Activated CD4-positive, alpha-beta T cell treated with anti-CD3 and anti-CD28 coated beads, Interleukin-2, amount 10 ng/mL, durations not matched to agents 24 days and 14 days (primary cell): ENCODE data around the gene TMEM140. TPM values are rescaled to one million over a fixed set of nuclear protein-coding genes. Genes with fewer than 3 reads are reported as not detected.

Experiments
- DNase-seq: peaks from one replicate; pipeline ENCODE4 v3.0.0; 2022
- H3K27ac Mint-ChIP-seq: one replicate; pipeline ENCODE4 v1.8.0; 2022; ENCODE audit warnings: mild to moderate bottlenecking, mixed read lengths
- H3K27me3 Mint-ChIP-seq: one replicate; pipeline ENCODE4 v1.8.0; 2022; ENCODE audit warnings: mixed read lengths
- H3K36me3 Mint-ChIP-seq: one replicate; pipeline ENCODE4 v1.8.0; 2022; ENCODE audit warnings: low read depth, mild to moderate bottlenecking, mixed read lengths
- H3K4me1 Mint-ChIP-seq: one replicate; pipeline ENCODE4 v1.8.0; 2021; ENCODE audit warnings: mixed read lengths
- H3K4me3 Mint-ChIP-seq: one replicate; pipeline ENCODE4 v1.8.0; 2022; ENCODE audit warnings: mild to moderate bottlenecking, moderate library complexity, mixed read lengths
- H3K9me3 Mint-ChIP-seq: one replicate; pipeline ENCODE4 v1.8.0; 2021; ENCODE audit warnings: mixed read lengths
- intact Hi-C: fragments of 100-400 bp; cut with micrococcal nuclease; formaldehyde crosslinking; loops from one replicate; pipeline ENCODE4 v1.15.1; 2023
- total RNA-seq: library from RNA; stranded (reverse); gene quantifications from 2 replicates; pipeline ENCODE4 v1.2.3, GENCODE V29; 2022

The TMEM140 gene
- total RNA-seq, 1 donor from 2014 or later: 2.2 TPM

GRCh38 chr7:135197906-135198655 lies 50.2 kb downstream of the TMEM140 start:
- H3K4me3 Mint-ChIP-seq: no peak overlapping the region
- H3K4me1 Mint-ChIP-seq: peaks cover 15% of the 10 kb centered on the region
- H3K9me3 Mint-ChIP-seq: no peaks in the 10 kb centered on the region
- peaks cover 47% of the 10 kb centered on the region for H3K36me3 Mint-ChIP-seq
- no peak for DNase-seq
- intact Hi-C loops: no loop called here
- peak overlapping the region; percentile 25 for H3K27ac Mint-ChIP-seq
- no peaks in the 10 kb centered on the region for H3K27me3 Mint-ChIP-seq

- H3K4me1 Mint-ChIP-seq: peaks cover 20% of the 10 kb centered on the region
- no peaks in the 10 kb centered on the region for H3K9me3 Mint-ChIP-seq
- no peak overlapping the region for H3K4me3 Mint-ChIP-seq
- no peak overlapping the region for H3K27ac Mint-ChIP-seq
- intact Hi-C loops: no loop called here
- DNase-seq: no peak
- no peaks in the 10 kb centered on the region for H3K27me3 Mint-ChIP-seq
- peaks cover 51% of the 10 kb centered on the region for H3K36me3 Mint-ChIP-seq
These were observed 51.6 kb downstream of the TMEM140 start for GRCh38 chr7:135199439-135199838.

GRCh38 chr7:135200821-135201331 lies 53.0 kb downstream of the TMEM140 start:
- peaks cover 51% of the 10 kb centered on the region for H3K36me3 Mint-ChIP-seq
- no peak for DNase-seq
- no peaks in the 10 kb centered on the region for H3K9me3 Mint-ChIP-seq
- H3K4me3 Mint-ChIP-seq: no peak overlapping the region
- H3K27ac Mint-ChIP-seq: no peak overlapping the region
- intact Hi-C loops: no loop called here
- H3K27me3 Mint-ChIP-seq: no peaks in the 10 kb centered on the region
- H3K4me1 Mint-ChIP-seq: peaks cover 24% of the 10 kb centered on the region

GRCh38 chr7:135201350-135201749 lies 53.5 kb downstream of the TMEM140 start:
- Mint-ChIP-seq H3K4me3 (no peak overlapping the region), H3K27me3 (no peaks in the 10 kb centered on the region), H3K4me1 (peaks cover 26% of the 10 kb centered on the region), H3K27ac (no peak overlapping the region), H3K36me3 (peaks cover 55% of the 10 kb centered on the region), H3K9me3 (no peaks in the 10 kb centered on the region)
- no peak for DNase-seq
- intact Hi-C loops: no loop called here

GRCh38 chr7:135204341-135204749 lies 56.5 kb downstream of the TMEM140 start:
- Mint-ChIP-seq H3K27ac (no peak overlapping the region), H3K9me3 (no peaks in the 10 kb centered on the region), H3K27me3 (no peaks in the 10 kb centered on the region), H3K4me3 (no peak overlapping the region), H3K4me1 (peaks cover 34% of the 10 kb centered on the region), H3K36me3 (peaks cover 49% of the 10 kb centered on the region)
- DNase-seq: no peak
- intact Hi-C loops: no loop called here

- Mint-ChIP-seq H3K4me3 (no peak overlapping the region), H3K27ac (no peak overlapping the region), H3K4me1 (peaks cover 35% of the 10 kb centered on the region), H3K36me3 (peaks cover 44% of the 10 kb centered on the region), H3K9me3 (no peaks in the 10 kb centered on the region), H3K27me3 (no peaks in the 10 kb centered on the region)
- intact Hi-C loops: no loop called here
- no peak for DNase-seq
These were observed 57.0 kb downstream of the TMEM140 start for GRCh38 chr7:135204876-135205275.

- H3K9me3 Mint-ChIP-seq: no peaks in the 10 kb centered on the region
- H3K4me1 Mint-ChIP-seq: peaks cover 43% of the 10 kb centered on the region
- intact Hi-C loops: no loop called here
- H3K36me3 Mint-ChIP-seq: peaks cover 44% of the 10 kb centered on the region
- no peaks in the 10 kb centered on the region for H3K27me3 Mint-ChIP-seq
- H3K4me3 Mint-ChIP-seq: no peak overlapping the region
- no peak for DNase-seq
- H3K27ac Mint-ChIP-seq: no peak overlapping the region
These were observed 58.0 kb downstream of the TMEM140 start for GRCh38 chr7:135205850-135206249.

GRCh38 chr7:135206941-135207391 lies 59.1 kb downstream of the TMEM140 start:
- no peak overlapping the region for H3K4me3 Mint-ChIP-seq

GRCh38 chr7:135207406-135208101 lies 59.7 kb downstream of the TMEM140 start:
- H3K9me3 Mint-ChIP-seq: no peaks in the 10 kb centered on the region
- H3K27ac Mint-ChIP-seq: peak overlapping the region; percentile 48
- intact Hi-C loops: no loop called here
- no peak for DNase-seq
- no peak overlapping the region for H3K4me3 Mint-ChIP-seq
- peaks cover 42% of the 10 kb centered on the region for H3K4me1 Mint-ChIP-seq
- no peaks in the 10 kb centered on the region for H3K27me3 Mint-ChIP-seq
- H3K36me3 Mint-ChIP-seq: peaks cover 32% of the 10 kb centered on the region

More at GRCh38 chr7:135206941-135207391, 59.1 kb downstream of the TMEM140 start:
- H3K36me3 Mint-ChIP-seq: peaks cover 37% of the 10 kb centered on the region
- intact Hi-C loops: no loop called here
- no peaks in the 10 kb centered on the region for H3K9me3 Mint-ChIP-seq
- peak overlapping the region; percentile 48 for H3K27ac Mint-ChIP-seq
- H3K27me3 Mint-ChIP-seq: no peaks in the 10 kb centered on the region
- no peak for DNase-seq
- H3K4me1 Mint-ChIP-seq: peaks cover 45% of the 10 kb centered on the region

- peaks cover 30% of the 10 kb centered on the region for H3K36me3 Mint-ChIP-seq
- H3K4me3 Mint-ChIP-seq: peak overlapping the region; percentile 4
- H3K4me1 Mint-ChIP-seq: peaks cover 40% of the 10 kb centered on the region
- H3K9me3 Mint-ChIP-seq: no peaks in the 10 kb centered on the region
- no peak for DNase-seq
- no peak overlapping the region for H3K27ac Mint-ChIP-seq
- H3K27me3 Mint-ChIP-seq: no peaks in the 10 kb centered on the region
- intact Hi-C loops: no loop called here
These were observed 60.4 kb downstream of the TMEM140 start for GRCh38 chr7:135208102-135208793.

GRCh38 chr7:135209225-135209834 lies 61.5 kb downstream of the TMEM140 start:
- no peak for DNase-seq
- Mint-ChIP-seq H3K27ac (no peak overlapping the region), H3K36me3 (peaks cover 21% of the 10 kb centered on the region), H3K4me3 (no peak overlapping the region), H3K27me3 (no peaks in the 10 kb centered on the region), H3K4me1 (peaks cover 35% of the 10 kb centered on the region), H3K9me3 (no peaks in the 10 kb centered on the region)
- intact Hi-C loops: no loop called here

GRCh38 chr7:135210888-135211178 lies 63.0 kb downstream of the TMEM140 start:
- Mint-ChIP-seq H3K4me3 (peak overlapping the region; percentile 95), H3K27me3 (no peaks in the 10 kb centered on the region), H3K4me1 (peaks cover 31% of the 10 kb centered on the region), H3K9me3 (no peaks in the 10 kb centered on the region), H3K27ac (peak overlapping the region; percentile 98), H3K36me3 (peaks cover 15% of the 10 kb centered on the region)
- intact Hi-C loops: loop anchor here (1.0 to 5.0 kb wide), 7 partner anchors 40 to 766 kb away; partner anchors contain the start of genes AGBL3, BPGM, CNOT4 and CYREN
- no peak for DNase-seq

- intact Hi-C loops: loop anchor here (1.0 to 5.0 kb wide), 7 partner anchors 41 to 766 kb away; partner anchors contain the start of genes AGBL3, BPGM, CNOT4 and CYREN
- H3K9me3 Mint-ChIP-seq: no peaks in the 10 kb centered on the region
These were observed 63.5 kb downstream of the TMEM140 start, which contains the start of gene WDR91 for GRCh38 chr7:135211179-135211945. WDR91 (minus strand) TSS chr7:135211526; CDS start chr7:135211502, 24 bp downstream.

More at GRCh38 chr7:135211179-135211945, 63.5 kb downstream of the TMEM140 start, which contains the start of gene WDR91:
- Mint-ChIP-seq H3K27me3 (no peaks in the 10 kb centered on the region), H3K36me3 (peaks cover 10% of the 10 kb centered on the region), H3K4me1 (peaks cover 29% of the 10 kb centered on the region), H3K4me3 (peak within 1 kb of the TSS; percentile 95), H3K27ac (peak within 1 kb of the TSS; percentile 98)
- DNase-seq: peak; percentile 96
